ENCODE data around the gene GRIK4.

GRCh38 chr11:120635136-120635810, 123.7 kb downstream of the GRIK4 start:
- TF ChIP-seq RORB (CRISPR knock-in tag; IDR thresholded peaks at IDR 0.05) (no peak), IRF2 (CRISPR knock-in tag; IDR thresholded peaks at IDR 0.05; ENCODE audit: borderline replicate concordance, low read depth) (no peak), CTCF (IDR thresholded peaks at IDR 0.05) (no peak), EMX1 (CRISPR knock-in tag; IDR thresholded peaks at IDR 0.05) (no peak), FOXK1 (CRISPR knock-in tag; IDR thresholded peaks at IDR 0.05) (no peak), ESRRA (CRISPR knock-in tag; IDR thresholded peaks at IDR 0.05; ENCODE audit: borderline replicate concordance) (no peak), SMAD4 (CRISPR knock-in tag; IDR thresholded peaks at IDR 0.05) (no peak), AFF4 (CRISPR knock-in tag; IDR thresholded peaks at IDR 0.05; ENCODE audit: borderline replicate concordance) (no peak), FOXJ3 (CRISPR knock-in tag; IDR thresholded peaks at IDR 0.05; ENCODE audit: borderline replicate concordance) (no peak)

Measured in WTC11 (cell line).